Measurements from ENCODE around the gene RAVER1. TPM values are rescaled to one million over a fixed set of nuclear protein-coding genes. Genes with fewer than 3 reads are reported as not detected.
"Not testable (repeated sequence)": the region's sequence is repeated elsewhere in the genome, so short reads cannot be mapped to it uniquely, and the experiment has no call there.

RAVER1 gene
- total RNA-seq, 2 experiments from 2014 or later, result 105 to 111 TPM

DNA sequence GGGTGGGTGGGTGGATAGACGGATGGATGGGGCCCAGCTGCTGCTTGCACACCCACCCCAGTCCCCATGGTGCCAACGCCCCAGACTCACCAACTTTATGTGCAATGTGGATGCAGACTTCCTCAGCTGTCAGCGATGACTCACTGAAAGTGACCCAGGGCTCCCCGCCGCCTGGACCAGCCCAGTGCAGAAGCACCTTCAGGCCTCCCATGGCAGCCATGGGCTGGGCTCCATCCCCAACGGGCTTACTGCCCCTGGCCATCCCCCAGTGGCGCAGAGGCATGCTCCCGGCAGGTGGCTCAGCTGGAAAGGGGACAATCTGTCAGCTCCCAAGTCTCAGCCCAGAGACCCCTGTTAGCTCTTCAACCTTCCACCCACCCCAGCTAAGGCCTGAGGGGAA lies 44.8 kb upstream of the RAVER1 start:
- intact Hi-C loops (cut with micrococcal nuclease), result no loop called here
- CTCF ChIA-PET, result interaction anchor here (17.3 kb wide), 1 partner anchor 110 kb away, joined by 286 read pairs; the partner anchor contains the start of gene ICAM1
- H3K27me3 Mint-ChIP-seq, result no peaks in the 10 kb centered on the region
- DNase-seq (no peak), ATAC-seq (no peak)
- H3K9me3 Mint-ChIP-seq, result no peaks in the 10 kb centered on the region
- no peak overlapping the region for H3K27ac Mint-ChIP-seq
- H3K36me3 Mint-ChIP-seq (ENCODE audit: low read depth), result peaks cover 26% of the 10 kb centered on the region
- peaks cover 24% of the 10 kb centered on the region for H3K4me1 Mint-ChIP-seq (ENCODE audit: low read depth)
- POLR2A ChIA-PET, result interaction anchor here (0.5 to 0.9 kb wide), 2 partner anchors 11 to 41 kb away, joined by 3 read pairs; no protein-coding TSS in a partner anchor
- TF ChIP-seq, protein P1, sequence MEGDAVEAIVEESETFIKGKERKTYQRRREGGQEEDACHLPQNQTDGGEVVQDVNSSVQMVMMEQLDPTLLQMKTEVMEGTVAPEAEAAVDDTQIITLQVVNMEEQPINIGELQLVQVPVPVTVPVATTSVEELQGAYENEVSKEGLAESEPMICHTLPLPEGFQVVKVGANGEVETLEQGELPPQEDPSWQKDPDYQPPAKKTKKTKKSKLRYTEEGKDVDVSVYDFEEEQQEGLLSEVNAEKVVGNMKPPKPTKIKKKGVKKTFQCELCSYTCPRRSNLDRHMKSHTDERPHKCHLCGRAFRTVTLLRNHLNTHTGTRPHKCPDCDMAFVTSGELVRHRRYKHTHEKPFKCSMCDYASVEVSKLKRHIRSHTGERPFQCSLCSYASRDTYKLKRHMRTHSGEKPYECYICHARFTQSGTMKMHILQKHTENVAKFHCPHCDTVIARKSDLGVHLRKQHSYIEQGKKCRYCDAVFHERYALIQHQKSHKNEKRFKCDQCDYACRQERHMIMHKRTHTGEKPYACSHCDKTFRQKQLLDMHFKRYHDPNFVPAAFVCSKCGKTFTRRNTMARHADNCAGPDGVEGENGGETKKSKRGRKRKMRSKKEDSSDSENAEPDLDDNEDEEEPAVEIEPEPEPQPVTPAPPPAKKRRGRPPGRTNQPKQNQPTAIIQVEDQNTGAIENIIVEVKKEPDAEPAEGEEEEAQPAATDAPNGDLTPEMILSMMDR (IDR thresholded peaks at IDR 0.05), result no peak
- H3K4me3 Mint-ChIP-seq, result no peak overlapping the region

DNA sequence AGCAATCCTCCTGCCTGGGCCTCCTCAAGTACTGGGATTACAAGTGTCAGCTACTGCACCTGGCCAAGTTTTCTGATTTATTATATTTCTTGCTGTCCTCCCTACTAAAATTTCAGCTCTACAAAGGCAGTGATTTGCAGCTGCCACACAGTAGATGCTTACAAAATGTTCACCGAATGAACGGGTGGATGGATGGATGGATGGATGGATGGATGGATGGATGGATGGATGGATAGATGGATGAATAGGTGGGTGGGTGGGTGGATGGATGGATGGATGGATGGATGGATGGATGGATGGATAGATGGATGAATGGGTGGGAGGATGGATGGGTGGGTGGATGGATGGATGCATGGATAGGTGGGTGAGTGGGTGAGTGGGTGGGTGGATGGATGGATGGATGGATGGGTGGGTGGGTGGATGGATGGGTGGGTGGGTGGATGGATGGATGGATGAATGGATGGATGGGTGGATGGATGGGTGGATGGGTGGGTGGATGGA lies 43.9 kb upstream of the RAVER1 start:
- DNase-seq; CTCF ChIA-PET; POLR2A ChIA-PET; H3K27ac Mint-ChIP-seq; H3K27me3 Mint-ChIP-seq; H3K4me3 Mint-ChIP-seq; H3K9me3 Mint-ChIP-seq; intact Hi-C loops (cut with micrococcal nuclease); ATAC-seq: not testable (repeated sequence)
- Mint-ChIP-seq H3K36me3 (ENCODE audit: low read depth) (peaks cover 28% of the 10 kb centered on the region), H3K4me1 (ENCODE audit: low read depth) (peaks cover 24% of the 10 kb centered on the region)

DNA sequence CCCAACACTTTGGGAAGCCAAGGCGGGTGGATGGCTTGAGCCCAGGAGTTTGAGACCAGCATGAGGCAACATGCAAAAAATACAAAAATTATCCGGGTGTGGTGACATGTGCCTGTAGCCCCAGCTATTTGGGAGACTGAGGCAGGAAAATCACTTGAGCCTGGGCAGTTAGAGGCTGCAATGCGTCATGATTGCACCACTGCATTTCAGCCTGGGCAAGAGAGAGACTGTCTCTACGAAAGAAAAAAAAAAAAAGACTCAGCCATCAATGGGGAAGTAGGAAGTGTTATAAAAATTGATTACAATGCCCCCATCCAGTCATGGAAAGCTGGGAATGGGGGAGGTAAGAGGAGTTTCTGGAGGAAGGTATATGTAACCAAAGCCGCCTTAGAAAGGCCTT lies 41.6 kb upstream of the RAVER1 start:
- DNase-seq (no peak), ATAC-seq (no peak)
- no peak overlapping the region for H3K4me3 Mint-ChIP-seq
- peaks cover 15% of the 10 kb centered on the region for H3K4me1 Mint-ChIP-seq (ENCODE audit: low read depth)
- TF ChIP-seq, protein P1 (IDR thresholded peaks at IDR 0.05), result no peak
- H3K36me3 Mint-ChIP-seq (ENCODE audit: low read depth), result peaks cover 29% of the 10 kb centered on the region
- H3K27me3 Mint-ChIP-seq, result no peaks in the 10 kb centered on the region
- no peaks in the 10 kb centered on the region for H3K9me3 Mint-ChIP-seq
- ChIA-PET POLR2A (interaction anchor here (0.6 kb wide), 2 partner anchors 52 to 206 kb away, joined by 3 to 4 read pairs; no protein-coding TSS in a partner anchor), CTCF (no interaction called here)
- intact Hi-C loops (cut with micrococcal nuclease), result no loop called here
- H3K27ac Mint-ChIP-seq, result no peak overlapping the region

DNA sequence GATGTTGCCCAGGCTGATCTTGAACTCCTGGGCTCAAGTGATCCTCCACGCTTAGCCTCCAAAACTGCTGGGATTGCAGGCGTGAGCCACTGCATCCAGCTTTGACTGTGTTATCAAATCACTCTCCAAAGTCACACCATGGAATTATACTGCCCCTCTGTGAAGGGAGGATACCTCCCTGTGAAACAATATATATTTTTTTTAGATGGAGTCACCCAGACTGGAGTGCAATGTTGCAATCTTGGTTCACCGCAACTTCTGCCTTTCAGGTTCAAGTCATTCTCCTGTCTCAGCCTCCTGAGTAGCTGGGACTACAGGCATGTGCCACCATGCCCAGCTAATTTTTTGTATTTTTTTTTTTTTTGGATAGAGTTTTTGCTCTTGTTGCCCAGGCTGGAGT lies 39.4 kb upstream of the RAVER1 start:
- Mint-ChIP-seq H3K4me1 (ENCODE audit: low read depth) (peaks cover 11% of the 10 kb centered on the region), H3K9me3 (no peaks in the 10 kb centered on the region), H3K27ac (no peak overlapping the region), H3K4me3 (no peak overlapping the region), H3K27me3 (no peaks in the 10 kb centered on the region), H3K36me3 (ENCODE audit: low read depth) (peaks cover 31% of the 10 kb centered on the region)
- POLR2A ChIA-PET, result interaction anchor here (1.0 kb wide), 1 partner anchor 28 kb away, joined by 3 read pairs; no protein-coding TSS in a partner anchor
- TF ChIP-seq, protein P1 (IDR thresholded peaks at IDR 0.05), result no peak
- no peak for ATAC-seq
- DNase-seq, result no peak
- intact Hi-C loops (cut with micrococcal nuclease), result no loop called here
- CTCF ChIA-PET, result interaction anchor here (0.6 kb wide), 1 partner anchor 18 kb away, joined by 3 read pairs; no protein-coding TSS in a partner anchor

DNA sequence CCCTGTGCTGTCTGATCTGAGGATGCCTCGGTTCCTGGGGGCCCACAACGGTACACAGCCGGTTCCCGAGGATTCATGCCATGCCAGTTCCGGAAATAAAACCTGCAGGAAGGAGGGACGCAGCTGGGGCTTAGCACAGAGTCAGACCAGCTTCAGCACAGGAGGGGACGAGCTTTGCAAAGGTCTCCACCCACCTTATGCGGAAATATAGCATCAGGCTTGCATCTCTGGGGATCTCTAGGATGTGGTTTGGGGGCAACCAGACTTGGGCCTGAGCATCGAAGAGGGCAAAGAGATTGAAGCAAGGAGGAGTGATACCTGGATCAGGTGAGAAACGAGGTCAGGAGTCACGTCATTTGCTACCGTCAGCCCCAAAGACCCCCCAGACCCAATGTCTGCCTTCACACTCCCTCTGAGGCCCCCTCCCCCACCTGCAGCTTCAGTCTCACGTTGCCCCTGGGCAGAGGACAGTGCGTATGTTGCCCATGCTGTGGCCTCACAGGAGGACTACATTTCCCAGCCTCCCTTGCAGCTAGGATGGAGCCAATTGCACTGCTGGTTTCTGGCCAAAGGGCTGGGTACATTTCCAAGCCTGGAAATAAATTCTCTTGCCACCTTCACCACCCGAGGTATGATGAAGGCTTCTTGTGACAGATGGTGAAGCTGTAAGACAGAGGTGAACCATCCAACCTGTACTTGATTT lies 34.9 kb upstream of the RAVER1 start:
- Mint-ChIP-seq H3K4me1 (ENCODE audit: low read depth) (peaks cover 6% of the 10 kb centered on the region), H3K27ac (peak overlapping the region; percentile 8), H3K27me3 (no peaks in the 10 kb centered on the region), H3K4me3 (no peak overlapping the region), H3K36me3 (ENCODE audit: low read depth) (peaks cover 32% of the 10 kb centered on the region), H3K9me3 (no peaks in the 10 kb centered on the region)
- peak; percentile 36 for DNase-seq
- ChIA-PET POLR2A (interaction anchor here (0.6 to 3.8 kb wide), 3 partner anchors 12 to 33 kb away, joined by 3 to 13 read pairs (median 3); partner anchors contain the start of gene TYK2), CTCF (interaction anchor here (1.0 to 1.1 kb wide), 2 partner anchors 21 to 109 kb away, joined by 3 read pairs; no protein-coding TSS in a partner anchor)
- TF ChIP-seq, protein P1 (IDR thresholded peaks at IDR 0.05), result no peak
- peak; percentile 74 for ATAC-seq
- intact Hi-C loops (cut with micrococcal nuclease), result no loop called here

DNA sequence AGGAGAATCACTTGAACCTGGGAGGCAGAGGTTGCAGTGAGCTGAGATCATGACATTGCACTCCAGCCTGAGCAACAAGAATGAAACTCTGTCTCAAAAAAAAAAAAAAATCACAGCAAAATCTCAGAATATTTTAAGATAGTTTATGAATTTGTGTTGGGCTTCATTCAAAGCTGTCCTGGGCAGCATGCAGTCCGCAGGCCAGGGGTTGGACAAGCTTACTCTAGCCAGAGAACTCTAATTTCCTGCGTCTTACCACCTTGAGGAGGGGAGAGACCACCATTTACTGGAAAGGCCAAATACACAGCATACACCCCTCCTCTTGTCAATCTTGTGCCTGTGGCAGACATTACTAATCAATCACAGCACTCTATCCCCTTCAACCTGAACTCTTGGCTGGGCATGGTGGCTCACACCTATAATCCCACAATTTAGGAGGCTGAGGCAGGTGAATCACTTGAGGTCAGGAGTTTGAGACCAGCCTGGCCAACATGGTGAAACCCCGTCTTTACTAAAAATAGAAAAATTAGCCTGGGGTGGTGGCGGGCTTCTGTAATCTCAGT lies 33.7 kb upstream of the RAVER1 start:
- ATAC-seq; DNase-seq; H3K4me3 Mint-ChIP-seq; H3K27ac Mint-ChIP-seq; H3K9me3 Mint-ChIP-seq; H3K27me3 Mint-ChIP-seq; intact Hi-C loops (cut with micrococcal nuclease); H3K4me1 Mint-ChIP-seq (ENCODE audit: low read depth): not testable (repeated sequence)
- ChIA-PET CTCF (interaction anchor here (1.0 kb wide), 1 partner anchor 108 kb away, joined by 3 read pairs; no protein-coding TSS in a partner anchor), POLR2A (interaction anchor here (1.2 kb wide), 1 partner anchor 13 kb away, joined by 4 read pairs; the partner anchor contains the start of gene TYK2)
- peaks cover 32% of the 10 kb centered on the region for H3K36me3 Mint-ChIP-seq (ENCODE audit: low read depth)

Data from activated CD8-positive, alpha-beta T cell treated with anti-CD3 and anti-CD28 coated beads for 36 hours (primary cell).